GM21526 (cell line): ENCODE results near the gene GPC4.
"Not testable (repeated sequence)": the region's sequence is repeated elsewhere in the genome, so short reads cannot be mapped to it uniquely, and the experiment has no call there.

Source experiments
- ATAC-seq: cut with Tn5 transposase; IDR thresholded peaks from one replicate; pipeline ENCODE4 v1.9.1; 2021; ENCODE audit warnings: moderate library complexity; ENCODE audit not compliant: unreplicated experiment, low FRiP score

The GPC4 gene

DNA sequence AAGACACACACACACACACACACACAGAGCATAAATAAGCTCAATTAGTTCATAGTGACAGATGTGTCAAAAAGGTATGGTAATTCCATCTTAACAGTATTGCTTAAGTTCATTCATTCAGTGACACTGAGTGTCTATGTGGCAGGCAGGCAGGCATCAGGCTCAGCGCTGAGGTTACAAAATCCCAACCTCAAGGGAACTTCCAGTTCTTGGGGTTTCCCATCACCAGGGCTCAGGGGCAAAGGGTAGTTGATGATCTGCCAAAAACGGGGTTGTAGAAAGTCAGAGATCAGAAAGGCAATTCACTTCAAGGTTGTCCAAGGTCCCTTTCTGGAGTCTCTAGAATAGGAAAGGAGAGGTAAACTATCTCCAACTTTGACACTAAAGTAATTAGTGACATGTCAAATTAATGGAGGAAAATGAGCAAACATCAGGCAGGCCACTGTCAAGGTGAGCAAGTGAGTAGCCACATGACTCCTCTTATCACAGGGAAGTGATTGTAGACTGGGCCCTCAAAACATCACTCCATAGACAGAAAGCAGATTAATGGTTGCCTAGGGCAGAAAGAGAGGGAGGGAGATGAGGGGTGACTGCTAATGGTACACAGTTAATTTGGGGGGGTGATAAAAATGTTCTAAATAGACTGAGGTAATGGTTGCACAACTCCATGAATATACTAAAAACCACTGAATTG lies 41.8 kb downstream of the GPC4 start:
- ATAC-seq: no peak

DNA sequence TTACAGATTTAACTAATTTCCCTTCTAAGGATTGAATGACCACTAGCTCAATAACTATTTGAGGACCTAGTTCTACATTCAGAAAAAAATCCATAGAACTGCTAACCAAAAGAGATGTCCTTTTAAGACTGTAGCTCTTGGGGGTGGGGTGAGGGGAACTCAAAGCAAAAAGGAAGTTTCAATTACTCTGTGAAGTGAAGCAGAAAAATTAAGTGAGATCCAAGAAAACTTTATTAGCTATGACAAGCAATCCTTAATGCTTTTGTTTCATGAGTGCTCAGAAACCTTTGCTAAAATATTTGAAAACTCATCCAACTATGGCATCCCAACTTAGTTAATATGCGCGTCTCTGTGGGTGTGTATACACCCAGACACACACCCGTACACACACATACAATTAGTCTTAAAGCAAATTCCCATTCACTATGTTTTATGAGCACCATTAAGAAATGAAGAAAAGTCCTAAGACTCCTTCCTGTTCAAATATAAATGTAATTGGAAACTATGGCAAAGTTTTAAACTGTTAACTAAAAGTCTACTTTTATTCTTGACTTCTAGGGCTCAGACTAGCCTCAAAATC lies 44.5 kb downstream of the GPC4 start:
- no peak for ATAC-seq

DNA sequence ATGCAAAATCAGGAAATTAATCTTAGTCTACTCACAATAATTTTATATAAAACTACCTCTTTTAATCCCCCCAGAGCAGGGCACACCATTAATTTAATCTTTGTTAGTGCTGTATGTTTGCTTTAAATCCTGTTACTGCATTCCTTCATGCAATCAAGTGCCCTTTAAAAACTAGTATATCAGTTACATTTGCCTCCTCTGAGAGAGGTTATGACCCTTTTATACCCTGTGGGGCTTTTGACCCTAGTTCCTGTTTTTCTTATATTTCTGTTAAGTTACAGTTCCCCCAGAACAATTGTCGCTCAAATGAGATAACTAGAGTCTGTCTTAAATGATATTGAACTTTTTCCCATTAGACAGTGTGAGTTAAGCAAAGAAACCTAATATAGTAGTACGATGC lies 46.2 kb downstream of the GPC4 start:
- no peak for ATAC-seq

DNA sequence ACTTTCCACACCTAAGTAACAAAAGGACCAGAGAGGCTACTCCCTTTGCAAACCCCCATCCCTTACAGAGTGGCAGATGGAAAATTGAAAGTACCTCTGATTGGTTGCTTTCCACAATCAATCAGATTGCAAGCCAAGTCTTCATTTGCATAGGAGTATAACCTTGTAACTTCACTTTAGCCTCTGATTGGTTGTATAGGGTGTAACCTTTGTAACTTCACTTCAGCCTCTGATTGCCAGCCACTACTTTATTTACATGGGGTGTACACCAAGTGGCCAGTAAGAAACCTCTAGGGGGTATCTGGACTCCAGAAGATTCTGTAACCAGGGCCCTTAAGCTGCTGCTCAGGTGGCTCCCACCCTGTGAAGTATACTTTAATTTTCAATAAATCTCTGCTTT lies 48.6 kb downstream of the GPC4 start:
- ATAC-seq: no peak

DNA sequence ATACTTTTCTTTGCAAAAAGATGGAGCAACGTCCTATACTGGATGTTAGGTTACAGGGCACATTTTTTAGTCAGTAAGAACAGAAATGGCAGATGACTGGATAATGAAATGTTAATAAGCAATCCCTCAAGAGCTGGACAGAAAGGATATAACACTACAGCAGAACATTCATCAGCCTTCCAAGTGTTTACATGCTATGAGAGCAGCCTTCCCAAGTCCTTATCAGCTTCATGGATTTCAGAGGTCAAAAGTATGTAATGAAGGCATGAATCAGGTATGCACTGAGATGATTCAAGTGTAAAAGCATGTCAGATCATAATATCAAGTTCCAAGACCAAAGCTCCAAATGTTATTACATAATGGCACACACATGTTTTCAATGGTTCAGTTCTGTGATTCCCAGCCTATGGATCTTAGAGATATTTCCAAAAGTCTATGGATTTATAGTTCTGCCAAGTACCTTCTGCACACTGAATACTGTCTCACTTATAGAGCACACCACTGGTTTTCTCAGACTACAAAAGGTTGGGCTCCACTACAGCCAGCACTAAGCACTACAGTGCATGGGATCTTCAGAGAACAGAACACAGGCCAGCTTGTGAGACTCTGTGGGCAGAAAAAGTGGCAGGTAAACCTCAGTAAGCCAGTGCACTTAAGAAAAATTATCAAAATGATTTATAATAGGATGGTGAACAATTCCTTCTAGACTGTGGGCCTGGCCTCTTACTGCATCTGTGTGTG lies 49.2 kb downstream of the GPC4 start:
- ATAC-seq: no peak

DNA sequence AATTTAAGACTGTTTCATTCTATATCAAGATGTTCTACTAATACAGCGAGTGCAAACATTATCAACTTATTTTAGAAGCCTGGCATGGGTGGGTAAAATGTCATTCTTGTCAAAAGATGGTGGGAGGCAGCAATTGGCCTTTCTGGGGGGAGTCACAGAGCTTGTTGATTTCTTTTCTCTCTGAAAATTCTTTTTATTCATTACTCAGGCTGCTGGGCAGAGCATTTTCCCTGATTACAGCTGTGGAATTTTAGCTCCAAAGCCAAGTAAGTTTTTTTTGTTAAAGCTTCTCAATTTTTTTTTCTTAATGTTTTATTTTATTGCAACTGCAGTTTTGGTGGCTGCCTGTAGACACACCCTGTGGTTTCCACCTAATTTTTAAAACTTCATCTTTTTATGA lies 50.4 kb downstream of the GPC4 start:
- no peak for ATAC-seq

DNA sequence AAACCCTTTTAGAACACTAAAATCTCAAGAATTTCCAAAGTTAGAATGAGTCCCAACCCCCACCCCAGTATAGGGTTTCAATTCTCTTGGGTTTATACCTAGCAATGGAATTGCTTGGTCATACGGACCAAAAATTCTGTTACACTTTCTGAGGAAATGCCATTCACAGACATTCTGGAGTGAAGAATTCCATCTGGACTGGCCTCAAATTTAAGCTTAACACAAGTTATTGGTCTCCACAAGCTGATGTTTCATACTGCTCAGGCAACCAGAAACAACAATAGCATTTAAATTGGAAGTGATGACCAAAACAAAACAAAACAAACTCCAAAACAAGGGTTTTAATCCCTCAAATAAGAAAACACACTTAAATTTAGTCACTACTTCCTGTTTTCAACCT lies 51.1 kb downstream of the GPC4 start:
- no peak for ATAC-seq

DNA sequence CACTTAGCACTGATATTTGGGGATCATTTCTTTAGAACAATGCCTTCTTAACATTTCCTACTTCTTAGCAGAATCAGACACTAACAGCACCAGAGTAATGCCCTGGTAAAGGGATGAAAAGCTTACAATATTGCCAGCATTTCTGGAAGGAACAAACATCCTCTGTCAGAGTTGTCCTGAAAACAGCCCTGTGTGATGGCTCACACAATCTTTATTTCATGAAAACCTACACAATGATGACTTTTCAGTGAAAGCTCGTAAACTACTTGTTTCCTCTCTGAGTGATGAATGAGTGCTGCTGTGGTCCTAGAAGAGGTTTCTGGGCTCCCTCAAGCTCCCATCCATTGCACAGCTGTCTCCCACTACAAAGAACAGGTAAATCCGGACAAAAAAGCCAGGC lies 52.8 kb downstream of the GPC4 start:
- no peak for ATAC-seq

DNA sequence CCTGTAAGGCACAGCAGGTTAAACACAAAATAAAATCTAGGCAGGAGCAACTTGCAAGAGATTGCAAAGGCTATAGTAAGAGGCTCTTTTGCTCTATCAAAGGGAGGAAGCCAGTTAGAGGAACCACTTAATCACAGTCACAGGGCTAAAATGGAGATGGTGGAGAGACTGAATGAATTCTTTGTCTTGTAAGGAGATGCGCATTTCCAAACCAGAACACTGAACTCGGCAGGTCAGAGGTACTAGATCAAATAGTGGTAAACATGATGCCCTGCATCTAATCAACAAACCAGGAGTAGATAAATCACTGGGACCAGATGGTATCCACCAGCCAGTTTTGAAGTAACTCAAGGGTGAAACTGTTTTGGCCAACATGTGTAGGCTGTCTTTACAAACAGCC lies 55.8 kb downstream of the GPC4 start:
- no peak for ATAC-seq

DNA sequence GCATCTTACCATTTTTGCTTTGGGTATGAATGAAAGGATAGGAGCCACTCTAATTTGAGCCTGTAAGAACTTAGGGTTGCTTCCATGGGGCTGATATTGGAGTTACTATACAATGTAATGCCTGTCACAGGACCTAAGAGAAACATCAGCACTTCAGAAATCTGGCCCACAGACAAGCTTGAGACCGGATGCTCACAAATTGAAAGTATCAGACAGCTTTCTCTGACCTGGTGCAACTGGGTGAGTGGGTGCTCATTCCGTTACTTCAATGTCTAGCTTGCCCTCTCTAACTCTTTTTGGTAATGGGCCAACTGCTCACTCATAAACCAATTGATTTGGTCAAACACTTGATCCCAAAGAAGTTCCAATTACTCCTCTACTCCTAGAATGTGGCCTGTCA lies 62.1 kb downstream of the GPC4 start:
- ATAC-seq: no peak

DNA sequence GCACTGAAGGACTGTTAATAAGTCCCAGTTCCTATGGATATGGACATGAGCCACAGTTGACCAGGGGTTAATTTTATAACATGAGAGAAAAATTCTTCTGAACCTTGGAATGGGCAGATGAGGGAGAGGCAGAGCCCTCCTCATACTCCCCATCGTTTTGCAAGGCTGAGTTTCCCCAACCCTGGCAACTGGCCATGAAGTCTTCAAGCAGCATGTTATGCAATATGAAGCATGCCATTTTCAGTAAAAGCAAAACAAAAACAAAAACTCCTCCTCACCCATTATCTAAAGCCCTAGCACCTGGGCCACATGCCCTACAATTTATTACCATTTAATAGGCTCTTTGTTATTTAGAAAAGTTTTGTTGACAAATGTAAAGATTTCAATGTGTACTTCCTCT lies 64.5 kb downstream of the GPC4 start:
- no peak for ATAC-seq

DNA sequence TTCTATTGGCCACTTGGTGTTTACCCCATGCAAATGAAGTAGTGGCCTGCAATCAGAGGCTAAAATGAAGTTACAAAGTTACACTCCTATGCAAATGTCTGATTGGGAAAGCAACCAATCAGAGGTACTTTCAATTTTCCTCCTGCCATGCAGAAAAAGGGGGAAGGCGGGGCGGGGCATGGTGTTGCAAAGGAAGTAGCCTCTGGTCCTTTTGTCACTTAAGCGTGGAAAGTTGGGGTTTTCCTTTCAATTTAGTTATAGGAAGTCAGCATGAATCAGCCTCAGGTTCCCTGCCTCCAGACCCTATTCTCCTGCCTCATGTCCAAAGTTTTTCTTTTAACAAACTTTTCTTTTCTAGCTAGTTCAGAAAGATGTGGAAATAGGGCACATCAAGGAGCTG lies 69.3 kb downstream of the GPC4 start:
- ATAC-seq: no peak

DNA sequence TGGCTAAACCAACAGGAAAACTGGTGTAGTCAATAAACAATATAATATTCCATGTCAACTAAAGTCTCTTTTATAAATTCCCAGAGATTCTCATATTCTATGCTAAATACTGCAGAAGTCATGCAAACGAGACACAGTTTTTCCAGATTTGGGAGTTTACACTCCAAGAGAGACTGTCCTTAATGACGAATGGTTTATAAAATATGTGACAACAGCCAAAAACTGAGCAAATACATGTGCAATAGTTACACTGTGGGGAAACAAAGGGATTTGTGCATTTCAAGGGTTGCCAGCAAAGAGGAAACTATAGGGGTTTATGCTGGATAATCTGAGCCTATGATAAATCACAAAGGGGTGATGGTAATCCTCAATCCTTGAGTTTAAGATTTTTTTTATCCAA lies 75.7 kb downstream of the GPC4 start:
- ATAC-seq: no peak

DNA sequence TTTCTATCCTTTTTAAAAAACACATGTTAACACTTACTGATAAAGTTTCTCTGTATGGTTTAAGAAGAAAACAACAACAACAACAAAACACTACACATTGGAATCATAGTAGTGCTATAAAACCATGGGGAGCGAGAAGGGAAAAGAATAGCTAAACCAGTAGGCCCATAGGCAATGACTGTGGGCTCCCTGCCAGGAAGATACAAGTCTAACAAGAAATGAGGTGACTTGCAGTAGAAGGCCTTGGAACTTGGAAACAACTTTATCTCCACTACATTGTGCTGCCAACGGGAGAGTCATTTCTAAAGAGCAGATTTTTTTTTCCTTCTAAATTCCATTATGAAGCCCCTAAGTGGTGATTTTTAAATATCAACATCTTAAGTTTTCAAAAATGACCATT lies 78.0 kb downstream of the GPC4 start:
- ATAC-seq: no peak

DNA sequence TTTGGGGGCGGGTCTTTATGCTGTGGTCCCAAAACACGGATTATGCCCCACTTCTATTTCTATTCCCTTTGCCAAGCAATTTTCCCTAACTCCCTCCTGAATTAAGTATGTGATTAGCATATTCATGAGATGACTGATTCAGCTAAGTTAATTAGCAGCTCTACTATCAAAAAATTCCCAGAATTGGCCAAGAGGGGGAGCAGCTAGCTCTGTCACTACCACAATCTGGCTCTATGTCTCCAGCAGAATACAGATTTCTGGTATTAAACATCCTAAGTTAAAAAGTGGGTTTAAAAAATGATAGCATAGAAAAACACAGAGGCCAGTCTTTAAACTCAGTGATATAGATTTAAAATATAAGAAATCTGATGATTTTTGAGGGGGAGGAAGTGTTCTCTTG lies 80.3 kb downstream of the GPC4 start:
- no peak for ATAC-seq

DNA sequence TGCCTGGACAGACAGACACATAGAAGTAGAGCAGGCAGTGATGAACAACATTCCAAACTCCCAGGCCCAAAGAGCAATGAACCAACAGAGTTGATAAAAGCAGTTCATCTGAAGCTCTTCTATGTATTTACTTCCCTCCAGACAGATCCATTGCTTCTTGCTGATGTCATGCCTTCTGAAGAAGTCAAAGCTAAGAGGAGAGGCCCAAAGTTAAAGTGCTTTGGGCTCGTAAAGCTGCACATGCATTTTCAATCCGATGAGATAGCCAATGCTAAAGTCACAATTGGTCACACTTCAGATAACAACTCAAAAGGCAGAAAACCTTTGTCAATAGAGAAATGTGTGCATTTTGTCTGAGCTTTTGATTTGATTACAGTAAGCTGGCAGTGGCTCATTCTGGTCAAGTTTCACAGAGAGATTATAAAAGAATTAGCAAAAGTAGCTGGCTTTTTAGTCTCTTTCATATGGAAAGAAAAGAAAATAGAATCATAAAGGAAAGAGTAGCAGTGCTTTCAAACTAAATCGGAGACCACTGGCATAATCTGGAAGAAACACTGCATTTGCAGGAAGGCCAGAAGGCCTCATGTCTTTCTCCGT lies 82.0 kb downstream of the GPC4 start:
- ATAC-seq: no peak

DNA sequence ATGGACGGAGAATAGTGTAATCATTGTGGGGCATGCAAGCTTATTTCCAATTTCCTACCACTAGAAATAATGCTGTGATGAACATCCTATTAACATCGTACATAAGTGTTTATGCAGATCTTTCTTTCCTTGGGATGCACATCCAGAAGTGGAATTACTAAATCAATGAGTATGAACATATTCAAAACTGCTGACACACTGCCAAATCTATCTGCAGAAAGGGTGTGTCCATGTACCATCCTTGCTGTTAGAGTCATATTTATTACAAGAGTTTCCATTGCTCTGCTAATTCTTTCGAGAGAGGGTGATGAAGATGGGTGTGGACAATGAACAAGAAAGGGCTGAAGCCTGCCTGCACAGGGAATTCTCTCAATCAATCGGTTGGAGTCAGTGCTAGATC lies 82.6 kb downstream of the GPC4 start:
- no peak for ATAC-seq

DNA sequence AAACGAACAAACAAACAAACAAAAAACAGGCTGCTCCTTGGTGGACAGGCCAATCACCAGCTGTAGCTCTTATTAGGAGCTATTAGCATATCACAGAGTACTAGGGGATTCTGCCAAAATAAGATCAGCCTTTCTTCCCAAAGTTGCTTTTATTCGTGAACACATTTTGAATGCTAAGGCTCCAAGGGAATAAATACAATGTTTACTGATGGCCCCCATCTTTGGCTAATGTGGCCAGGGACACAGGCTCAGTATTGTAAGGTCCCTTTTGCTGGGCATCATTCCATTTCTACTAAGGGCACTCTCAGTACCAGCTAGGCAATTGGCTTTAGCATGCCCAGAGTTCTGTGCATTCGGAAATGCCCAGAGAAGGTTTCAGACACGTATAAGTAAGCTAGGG lies 84.3 kb downstream of the GPC4 start:
- no peak for ATAC-seq

DNA sequence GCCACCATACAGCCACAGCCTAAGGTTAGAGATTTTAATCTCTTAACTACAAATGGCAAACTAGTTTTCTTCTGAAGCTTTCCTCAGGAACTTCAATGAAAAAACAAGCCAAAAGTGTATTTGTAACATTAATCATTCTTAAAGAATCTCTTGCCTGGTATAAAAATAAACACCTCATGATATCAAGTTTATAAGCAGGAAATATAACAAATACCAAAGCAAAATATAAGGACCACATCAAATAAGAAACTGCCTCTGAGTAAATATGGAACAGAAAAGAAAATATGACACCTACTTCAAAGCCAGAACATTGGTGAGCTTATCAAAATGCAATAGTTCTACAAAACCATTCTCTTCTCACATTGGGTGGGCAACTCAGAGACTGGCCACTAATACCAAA lies 89.9 kb downstream of the GPC4 start:
- ATAC-seq: no peak

DNA sequence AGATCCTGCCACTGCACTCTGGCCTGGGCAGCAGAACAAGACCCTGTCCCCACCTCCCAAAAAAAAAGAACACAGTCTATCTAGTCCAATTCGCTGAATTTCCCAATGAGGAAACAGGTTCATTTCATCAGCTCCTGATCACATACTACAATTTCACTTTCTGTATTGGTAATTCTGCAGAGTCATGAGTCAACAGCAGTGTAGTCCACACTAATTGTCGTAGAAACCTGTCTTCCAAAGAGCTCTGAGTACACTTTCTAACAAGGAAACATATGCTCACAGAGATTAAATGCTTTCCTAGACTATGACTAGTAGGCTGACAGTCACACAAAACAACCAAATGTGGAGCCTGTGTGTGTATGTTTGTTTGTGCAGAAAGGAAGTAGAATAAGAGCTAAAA lies 91.9 kb downstream of the GPC4 start:
- ATAC-seq: no peak

DNA sequence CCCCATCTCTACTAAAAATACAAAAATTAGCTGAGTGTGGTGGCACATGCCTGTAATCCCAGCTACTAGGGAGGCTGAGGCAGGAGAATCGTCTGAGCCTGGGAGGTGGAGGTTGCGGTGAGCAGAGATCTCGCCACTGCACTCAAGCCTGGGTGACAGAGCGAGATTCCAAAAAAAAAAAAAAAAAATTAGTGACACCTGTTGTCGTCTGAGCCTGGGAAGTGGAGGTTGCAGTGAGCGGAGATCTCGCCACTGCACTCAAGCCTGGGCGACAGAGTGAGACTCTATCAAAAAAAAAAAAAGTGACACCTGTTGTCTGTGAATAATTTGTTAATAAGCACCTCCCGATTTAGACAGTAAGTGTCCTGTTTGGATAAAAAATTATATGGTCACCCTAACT lies 93.0 kb downstream of the GPC4 start:
- not testable (repeated sequence) for ATAC-seq

DNA sequence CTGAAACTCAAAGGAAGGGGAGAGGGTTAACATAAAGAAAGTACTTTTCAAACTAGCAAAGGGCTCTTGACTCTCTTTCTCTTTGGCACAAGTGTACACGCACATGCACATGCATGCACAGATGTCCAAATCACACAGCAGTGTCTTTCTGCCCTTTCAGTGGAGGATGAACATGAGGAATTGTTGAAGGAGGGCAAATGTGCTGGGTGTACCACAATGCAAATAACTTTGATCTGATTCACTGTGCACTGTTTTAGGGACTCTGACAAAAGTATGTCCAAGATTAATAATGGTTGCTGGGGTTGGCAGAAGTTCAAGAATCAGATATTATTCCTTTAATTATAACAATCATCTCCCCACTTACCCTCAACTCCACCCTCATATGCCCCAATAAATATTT lies 93.8 kb downstream of the GPC4 start:
- ATAC-seq: no peak
